ENCODE results near the gene VWC2. TPM values are rescaled to one million over a fixed set of nuclear protein-coding genes. Genes with fewer than 3 reads are reported as not detected.

The VWC2 gene
- total and polyA plus RNA-seq, 2 of the 8 experiments (the other 6 are each of a cell fraction or from before 2014, with no cell fraction given), result 0.24 to 0.30 TPM

DNA sequence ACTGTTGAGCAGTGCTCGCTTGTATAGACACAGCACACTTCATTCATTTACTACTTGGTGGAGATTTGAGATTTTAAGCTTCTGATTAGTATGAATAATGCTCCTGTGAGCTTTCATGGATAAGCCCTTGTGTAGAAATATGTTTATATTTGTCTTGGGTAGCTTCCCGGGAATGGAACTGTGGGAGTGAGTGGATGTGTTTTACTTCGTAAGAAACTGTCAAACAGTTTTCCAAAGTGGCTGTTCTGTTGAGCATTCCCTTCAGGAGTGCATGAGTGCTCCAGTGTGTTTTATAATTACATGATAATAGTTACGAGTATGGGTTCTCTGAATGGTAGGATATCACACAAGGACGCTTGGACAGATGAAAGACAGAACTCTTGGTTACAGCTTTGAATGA is 49.4 kb downstream of the VWC2 start (continued):
- TF ChIP-seq, protein P1, sequence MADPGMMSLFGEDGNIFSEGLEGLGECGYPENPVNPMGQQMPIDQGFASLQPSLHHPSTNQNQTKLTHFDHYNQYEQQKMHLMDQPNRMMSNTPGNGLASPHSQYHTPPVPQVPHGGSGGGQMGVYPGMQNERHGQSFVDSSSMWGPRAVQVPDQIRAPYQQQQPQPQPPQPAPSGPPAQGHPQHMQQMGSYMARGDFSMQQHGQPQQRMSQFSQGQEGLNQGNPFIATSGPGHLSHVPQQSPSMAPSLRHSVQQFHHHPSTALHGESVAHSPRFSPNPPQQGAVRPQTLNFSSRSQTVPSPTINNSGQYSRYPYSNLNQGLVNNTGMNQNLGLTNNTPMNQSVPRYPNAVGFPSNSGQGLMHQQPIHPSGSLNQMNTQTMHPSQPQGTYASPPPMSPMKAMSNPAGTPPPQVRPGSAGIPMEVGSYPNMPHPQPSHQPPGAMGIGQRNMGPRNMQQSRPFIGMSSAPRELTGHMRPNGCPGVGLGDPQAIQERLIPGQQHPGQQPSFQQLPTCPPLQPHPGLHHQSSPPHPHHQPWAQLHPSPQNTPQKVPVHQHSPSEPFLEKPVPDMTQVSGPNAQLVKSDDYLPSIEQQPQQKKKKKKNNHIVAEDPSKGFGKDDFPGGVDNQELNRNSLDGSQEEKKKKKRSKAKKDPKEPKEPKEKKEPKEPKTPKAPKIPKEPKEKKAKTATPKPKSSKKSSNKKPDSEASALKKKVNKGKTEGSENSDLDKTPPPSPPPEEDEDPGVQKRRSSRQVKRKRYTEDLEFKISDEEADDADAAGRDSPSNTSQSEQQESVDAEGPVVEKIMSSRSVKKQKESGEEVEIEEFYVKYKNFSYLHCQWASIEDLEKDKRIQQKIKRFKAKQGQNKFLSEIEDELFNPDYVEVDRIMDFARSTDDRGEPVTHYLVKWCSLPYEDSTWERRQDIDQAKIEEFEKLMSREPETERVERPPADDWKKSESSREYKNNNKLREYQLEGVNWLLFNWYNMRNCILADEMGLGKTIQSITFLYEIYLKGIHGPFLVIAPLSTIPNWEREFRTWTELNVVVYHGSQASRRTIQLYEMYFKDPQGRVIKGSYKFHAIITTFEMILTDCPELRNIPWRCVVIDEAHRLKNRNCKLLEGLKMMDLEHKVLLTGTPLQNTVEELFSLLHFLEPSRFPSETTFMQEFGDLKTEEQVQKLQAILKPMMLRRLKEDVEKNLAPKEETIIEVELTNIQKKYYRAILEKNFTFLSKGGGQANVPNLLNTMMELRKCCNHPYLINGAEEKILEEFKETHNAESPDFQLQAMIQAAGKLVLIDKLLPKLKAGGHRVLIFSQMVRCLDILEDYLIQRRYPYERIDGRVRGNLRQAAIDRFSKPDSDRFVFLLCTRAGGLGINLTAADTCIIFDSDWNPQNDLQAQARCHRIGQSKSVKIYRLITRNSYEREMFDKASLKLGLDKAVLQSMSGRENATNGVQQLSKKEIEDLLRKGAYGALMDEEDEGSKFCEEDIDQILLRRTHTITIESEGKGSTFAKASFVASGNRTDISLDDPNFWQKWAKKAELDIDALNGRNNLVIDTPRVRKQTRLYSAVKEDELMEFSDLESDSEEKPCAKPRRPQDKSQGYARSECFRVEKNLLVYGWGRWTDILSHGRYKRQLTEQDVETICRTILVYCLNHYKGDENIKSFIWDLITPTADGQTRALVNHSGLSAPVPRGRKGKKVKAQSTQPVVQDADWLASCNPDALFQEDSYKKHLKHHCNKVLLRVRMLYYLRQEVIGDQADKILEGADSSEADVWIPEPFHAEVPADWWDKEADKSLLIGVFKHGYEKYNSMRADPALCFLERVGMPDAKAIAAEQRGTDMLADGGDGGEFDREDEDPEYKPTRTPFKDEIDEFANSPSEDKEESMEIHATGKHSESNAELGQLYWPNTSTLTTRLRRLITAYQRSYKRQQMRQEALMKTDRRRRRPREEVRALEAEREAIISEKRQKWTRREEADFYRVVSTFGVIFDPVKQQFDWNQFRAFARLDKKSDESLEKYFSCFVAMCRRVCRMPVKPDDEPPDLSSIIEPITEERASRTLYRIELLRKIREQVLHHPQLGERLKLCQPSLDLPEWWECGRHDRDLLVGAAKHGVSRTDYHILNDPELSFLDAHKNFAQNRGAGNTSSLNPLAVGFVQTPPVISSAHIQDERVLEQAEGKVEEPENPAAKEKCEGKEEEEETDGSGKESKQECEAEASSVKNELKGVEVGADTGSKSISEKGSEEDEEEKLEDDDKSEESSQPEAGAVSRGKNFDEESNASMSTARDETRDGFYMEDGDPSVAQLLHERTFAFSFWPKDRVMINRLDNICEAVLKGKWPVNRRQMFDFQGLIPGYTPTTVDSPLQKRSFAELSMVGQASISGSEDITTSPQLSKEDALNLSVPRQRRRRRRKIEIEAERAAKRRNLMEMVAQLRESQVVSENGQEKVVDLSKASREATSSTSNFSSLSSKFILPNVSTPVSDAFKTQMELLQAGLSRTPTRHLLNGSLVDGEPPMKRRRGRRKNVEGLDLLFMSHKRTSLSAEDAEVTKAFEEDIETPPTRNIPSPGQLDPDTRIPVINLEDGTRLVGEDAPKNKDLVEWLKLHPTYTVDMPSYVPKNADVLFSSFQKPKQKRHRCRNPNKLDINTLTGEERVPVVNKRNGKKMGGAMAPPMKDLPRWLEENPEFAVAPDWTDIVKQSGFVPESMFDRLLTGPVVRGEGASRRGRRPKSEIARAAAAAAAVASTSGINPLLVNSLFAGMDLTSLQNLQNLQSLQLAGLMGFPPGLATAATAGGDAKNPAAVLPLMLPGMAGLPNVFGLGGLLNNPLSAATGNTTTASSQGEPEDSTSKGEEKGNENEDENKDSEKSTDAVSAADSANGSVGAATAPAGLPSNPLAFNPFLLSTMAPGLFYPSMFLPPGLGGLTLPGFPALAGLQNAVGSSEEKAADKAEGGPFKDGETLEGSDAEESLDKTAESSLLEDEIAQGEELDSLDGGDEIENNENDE (IDR thresholded peaks at IDR 0.05; ENCODE audit: insufficient replicate concordance, low read length), result no peak
- no peak for TF ChIP-seq HDAC6 (IDR thresholded peaks at IDR 0.05; ENCODE audit: low read depth, low read length)
- TF ChIP-seq TEAD4 (IDR thresholded peaks at IDR 0.05; ENCODE audit: low read depth, low read length), result no peak
- TF ChIP-seq SUZ12 (IDR thresholded peaks at IDR 0.05; ENCODE audit: low read length), result no peak
- no peak for TF ChIP-seq BRCA1 (IDR thresholded peaks at IDR 0.05; ENCODE audit: low read depth, low read length)

Data from H1 (cell line).